Motor neuron (in vitro differentiated cells): Measurements from ENCODE around the gene HSPA6. TPM values are rescaled to one million over a fixed set of nuclear protein-coding genes. Genes with fewer than 3 reads are reported as not detected.
"Not testable (repeated sequence)": the region's sequence is repeated elsewhere in the genome, so short reads cannot be mapped to it uniquely, and the experiment has no call there.

Experiments
- ATAC-seq, 8 experiments: fragments of 200-7000 bp; cut with Tn5 transposase; replicated peaks in 6 of 8; 2 replicates each; pipeline ENCODE4 v1.8.0; 2021; ENCODE audit warnings: mild to moderate bottlenecking in 8 of 8, moderate library complexity in 8 of 8
- H3K27ac ChIP-seq, 2 donors: fragments of 250-450 bp; sonication (Bioruptor Pico); 2 replicates each; pipeline ENCODE4 v1.9.0; 2021; ENCODE audit warnings: antibody characterized with exemption in 2 of 2, mild to moderate bottlenecking in 2 of 2, moderate library complexity in 1 of 2
- H3K4me1 ChIP-seq, 2 donors: fragments of 250-450 bp; sonication (Bioruptor Pico); replicated peaks in 1 of 2; 2 replicates each; pipeline ENCODE4 v1.6.1; 2021; ENCODE audit warnings: antibody characterized with exemption in 2 of 2, mild to moderate bottlenecking in 2 of 2, moderate library complexity in 1 of 2
- H3K4me3 ChIP-seq, 5 donors: fragments of 250-450 bp; sonication (Bioruptor Pico); 2 replicates each; pipeline ENCODE4 v1.9.0; 2021; ENCODE audit warnings: antibody characterized with exemption in 5 of 5, mild to moderate bottlenecking in 5 of 5, moderate library complexity in 4 of 5
- WGBS, 10 experiments: fragments of 450-650 bp; shearing (Covaris generic); methylation state at CpG; one replicate each; pipeline ENCODE4 v1.0.0; 2022; 5-methylcytosine and 5-hydroxymethylcytosine counted together
- in situ Hi-C, 9 experiments: fragments of 400-800 bp; cut with MboI; loops; one replicate each; pipeline ENCODE4 v1.15.0; 2021; ENCODE audit warnings: low sequenced_read_pairs in 9 of 9, low pct_unique_long_range_greater_than_20kb in 2 of 9; ENCODE audit not compliant: unreplicated experiment in 9 of 9
- total RNA-seq, 8 experiments: library from RNA; unstranded; fragments of 300-600 nt; gene quantifications; 2 replicates each; pipeline versions ENCODE4 v1.2.3 to v1.2.4, GENCODE V29; 2022

The HSPA6 gene
- total RNA-seq, 8 experiments from 2014 or later, result 0.58 to 250 (median 1.2) TPM

GRCh38 chr1:161545005-161545731 is 20.8 kb downstream of the HSPA6 start:
- H3K27ac ChIP-seq, in situ Hi-C loops, ATAC-seq, H3K4me1 ChIP-seq, H3K4me3 ChIP-seq: not testable (repeated sequence)
- 40 to 100% (median 78%) methylated on average over 1 to 9 of the region's 11 CpGs; no CpG with 5 or more reads in 1 of the 10 experiments for WGBS, 10 experiments

- H3K4me3 ChIP-seq, ATAC-seq, H3K4me1 ChIP-seq, H3K27ac ChIP-seq, in situ Hi-C loops: not testable (repeated sequence)
- 50 to 100% (median 88%) methylated on average over 1 of the region's 8 CpGs; no CpG with 5 or more reads in 4 of the 10 experiments for WGBS, 10 experiments
These were observed 23.8 kb downstream of the HSPA6 start for GRCh38 chr1:161547995-161548741.

DNA sequence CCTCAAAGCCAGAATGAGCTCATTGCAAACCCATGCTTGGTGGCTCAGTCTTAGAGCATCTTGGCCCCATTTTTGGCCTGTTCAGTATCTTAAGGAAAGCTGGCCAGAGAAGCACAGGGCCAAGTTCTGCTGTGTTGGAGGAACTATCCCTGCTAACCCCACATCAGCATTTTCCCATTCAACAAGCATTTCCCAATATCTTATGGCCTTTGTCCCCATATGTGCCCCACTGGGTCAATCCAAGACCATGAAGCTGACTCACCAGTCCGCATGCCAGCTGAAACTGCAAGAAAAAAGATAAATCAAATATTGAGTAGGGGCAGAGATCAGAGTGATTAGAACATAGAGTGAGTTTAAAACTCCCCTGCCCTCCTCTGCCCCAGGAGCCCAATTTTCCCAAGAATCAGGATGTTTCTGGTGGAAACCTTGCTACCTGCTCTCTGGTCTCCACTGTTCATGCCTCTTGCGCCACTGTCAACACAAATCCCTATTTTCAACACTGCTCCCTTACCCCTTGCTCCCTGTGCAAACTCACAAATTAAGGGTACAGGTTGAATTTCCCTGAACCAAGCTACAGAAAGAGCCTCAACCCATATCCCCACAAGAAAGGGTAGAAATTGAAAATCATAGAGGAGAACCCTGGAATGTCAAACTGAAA is 24.5 kb downstream of the HSPA6 start:
- H3K4me1 ChIP-seq, ATAC-seq, in situ Hi-C loops, H3K4me3 ChIP-seq, H3K27ac ChIP-seq: not testable (repeated sequence)
- no CpG with 5 or more reads among the region's 2 CpGs for WGBS, 10 experiments

DNA sequence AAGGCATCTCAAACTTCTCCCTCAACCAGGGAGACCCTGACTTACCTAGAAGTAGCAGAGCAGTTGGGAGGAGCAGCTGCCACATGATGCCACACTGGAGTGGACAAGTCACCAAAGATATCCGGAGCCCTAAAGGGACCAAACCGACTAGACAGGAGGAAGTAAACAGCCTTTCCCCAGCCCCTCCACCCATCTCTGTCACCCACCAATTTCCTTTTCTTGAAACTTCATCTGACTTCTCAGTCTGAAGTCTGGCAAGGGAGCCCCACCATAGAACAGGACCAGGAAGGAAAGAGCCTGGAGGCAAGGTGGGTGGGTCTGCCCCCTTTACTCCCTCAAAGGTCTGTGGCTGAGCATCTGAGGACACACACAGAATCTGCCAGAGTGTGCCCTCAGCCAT is 25.3 kb downstream of the HSPA6 start, which contains the start of gene FCGR3A:
Gene FCGR3A (minus strand): TSS at position 167 of the 400 bp plus-strand sequence. CDS start 82 bp downstream, at position 85.
- in situ Hi-C loops, result no loop called here
- Histone ChIP-seq H3K27ac (no peak within 1 kb of the TSS), H3K4me3 (no peak within 1 kb of the TSS), H3K4me1 (no peaks in the 10 kb centered on the region)
- WGBS, 10 experiments, result 54 to 100% (median 60%) methylated on average over 1 to 2 of the region's 2 CpGs; no CpG with 5 or more reads in 5 of the 10 experiments
- no peak for ATAC-seq

GRCh38 chr1:161550942-161551341 is 26.6 kb downstream of the HSPA6 start:
- H3K4me3 ChIP-seq, H3K27ac ChIP-seq, in situ Hi-C loops, ATAC-seq, H3K4me1 ChIP-seq: not testable (repeated sequence)
- 60 to 83% methylated on average over 1 of the region's 5 CpGs; no CpG with 5 or more reads in 8 of the 10 experiments for WGBS, 10 experiments

DNA sequence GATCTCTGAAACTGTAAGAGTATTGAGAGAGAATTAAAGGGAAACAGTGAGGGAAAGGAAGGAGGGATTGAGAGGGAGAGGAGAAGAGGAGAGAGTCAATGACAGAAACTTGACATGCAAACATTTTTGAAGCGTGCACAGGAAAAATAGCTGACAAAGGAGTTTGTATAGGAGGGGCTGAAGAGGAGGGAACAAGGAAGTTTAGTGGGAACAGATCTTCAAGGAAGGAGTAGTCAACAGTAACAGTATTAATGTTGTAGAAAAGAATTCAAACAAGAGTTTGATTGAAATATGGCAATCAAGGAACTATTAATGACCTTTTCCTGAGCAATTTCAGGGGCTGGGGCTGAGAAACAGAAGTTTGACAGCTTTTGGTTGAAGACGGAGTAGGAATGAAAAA is 29.3 kb downstream of the HSPA6 start:
- ATAC-seq, H3K27ac ChIP-seq, in situ Hi-C loops, H3K4me1 ChIP-seq, H3K4me3 ChIP-seq: not testable (repeated sequence)
- 14 to 90% (median 68%) methylated on average over 1 of the region's 2 CpGs; no CpG with 5 or more reads in 6 of the 10 experiments for WGBS, 10 experiments

DNA sequence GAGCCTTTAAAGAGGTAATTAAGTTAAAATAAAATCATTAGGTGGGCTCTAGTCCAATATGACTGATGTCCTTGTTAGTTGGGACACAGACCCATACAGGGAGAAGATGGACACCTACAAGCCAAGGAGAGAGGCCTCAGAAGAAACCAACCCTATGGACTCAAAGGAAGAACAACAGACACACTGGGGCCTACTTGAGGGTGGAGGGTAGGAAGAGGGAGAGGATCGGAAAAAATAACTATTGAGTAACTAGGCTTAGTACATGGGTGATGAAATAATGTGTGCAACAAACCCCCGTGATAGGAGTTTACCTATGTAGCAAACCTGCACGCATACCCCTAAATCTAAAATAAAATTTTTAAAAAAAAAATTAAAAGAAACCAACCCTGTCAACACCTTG is 30.0 kb downstream of the HSPA6 start:
- H3K4me3 ChIP-seq, H3K27ac ChIP-seq, in situ Hi-C loops, H3K4me1 ChIP-seq, ATAC-seq: not testable (repeated sequence)
- WGBS, 10 experiments, result 60 to 100% (median 90%) methylated on average over 1 to 3 of the region's 3 CpGs; no CpG with 5 or more reads in 4 of the 10 experiments

DNA sequence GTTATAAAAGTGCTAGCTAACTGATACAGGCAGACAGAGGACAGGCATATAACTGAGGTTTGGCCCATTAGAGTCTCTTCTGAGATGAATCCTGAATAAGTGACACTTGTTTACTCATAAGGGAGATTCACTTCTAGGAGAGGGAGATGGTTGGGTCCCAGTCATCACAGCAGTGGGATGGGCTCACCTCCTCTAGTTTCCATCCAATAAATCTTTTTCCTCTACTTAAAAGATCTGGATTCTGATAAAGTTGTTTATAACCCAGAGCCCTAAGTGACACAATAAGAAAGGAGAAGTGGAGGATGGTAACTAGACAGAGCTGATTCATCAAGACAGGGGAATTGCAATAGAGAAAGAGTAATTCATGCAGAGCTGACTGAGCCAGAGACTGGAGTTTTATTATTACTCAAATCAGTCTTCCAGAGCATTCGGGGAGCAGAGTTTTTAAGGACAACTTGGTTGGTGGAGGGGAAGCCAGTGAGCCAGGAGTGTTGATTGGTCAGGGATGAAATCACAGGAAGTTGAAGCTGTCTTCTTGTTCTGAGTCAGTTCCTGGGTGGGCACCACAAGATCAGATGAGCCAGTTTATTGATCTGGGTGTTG is 30.6 kb downstream of the HSPA6 start:
- peak in 1 of 8 experiments; percentile 26 for ATAC-seq
- in situ Hi-C loops, H3K27ac ChIP-seq, H3K4me1 ChIP-seq, H3K4me3 ChIP-seq: not testable (repeated sequence)
- no CpG with 5 or more reads among the region's 1 CpG for WGBS, 10 experiments

- 40 to 67% (median 62%) methylated on average over 1 to 2 of the region's 3 CpGs; no CpG with 5 or more reads in 6 of the 10 experiments for WGBS, 10 experiments
- ATAC-seq, H3K4me1 ChIP-seq, H3K27ac ChIP-seq, in situ Hi-C loops, H3K4me3 ChIP-seq: not testable (repeated sequence)
These were observed 31.8 kb downstream of the HSPA6 start for GRCh38 chr1:161556143-161556542.

DNA sequence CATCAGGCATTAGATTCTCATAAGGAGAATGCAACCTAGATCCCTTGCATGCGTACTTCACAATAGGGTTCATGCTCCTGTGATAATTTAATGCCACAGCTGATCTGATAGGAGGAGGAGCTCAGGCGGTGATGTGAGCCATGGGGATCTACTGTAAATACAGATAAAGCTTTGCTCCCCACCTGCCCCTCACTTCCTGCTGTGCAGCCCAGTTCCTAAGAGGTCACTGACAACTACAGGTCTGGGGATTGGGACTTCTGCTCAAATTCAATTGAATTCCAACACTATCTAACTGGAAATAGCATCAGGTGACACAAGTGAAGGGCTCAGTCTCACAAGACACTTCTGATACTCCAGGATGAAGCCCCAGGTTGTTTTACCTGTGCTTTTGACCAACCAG is 32.6 kb downstream of the HSPA6 start:
- H3K4me1 ChIP-seq, in situ Hi-C loops, ATAC-seq, H3K27ac ChIP-seq, H3K4me3 ChIP-seq: not testable (repeated sequence)
- WGBS, 10 experiments, result no CpG with 5 or more reads among the region's 2 CpGs

- H3K4me3 ChIP-seq, in situ Hi-C loops, H3K27ac ChIP-seq, ATAC-seq, H3K4me1 ChIP-seq: not testable (repeated sequence)
- 11 to 43% (median 20%) methylated on average over 1 of the region's 6 CpGs; no CpG with 5 or more reads in 7 of the 10 experiments for WGBS, 10 experiments
These were observed 33.4 kb downstream of the HSPA6 start for GRCh38 chr1:161557506-161558450.
